SU-DHL-6 (cell line): ENCODE measurements around the gene E2F7.

Experiments
- H2AFZ ChIP-seq: fragments of 200-600 bp; sonication (generic); 2 replicates; pipeline ENCODE4 v1.6.1; 2014; ENCODE audit warnings: low read depth, mild to moderate bottlenecking, moderate library complexity, mixed read lengths, antibody characterized with exemption, low read length; ENCODE audit not compliant: severe bottlenecking
- H3F3A ChIP-seq: fragments of 200-600 bp; shearing (Covaris generic); 2 replicates; pipeline ENCODE4 v1.6.0; 2016; ENCODE audit warnings: antibody characterized with exemption, mild to moderate bottlenecking; ENCODE audit not compliant: insufficient read depth
- H3K27ac ChIP-seq: fragments of 200-600 bp; sonication (generic); 2 replicates; pipeline ENCODE4 v1.5.1; 2016; ENCODE audit warnings: low read depth, mild to moderate bottlenecking, low read length, moderate library complexity, mixed read lengths
- H3K27me3 ChIP-seq: fragments of 200-600 bp; sonication (generic), shearing (Covaris generic); 2 replicates; pipeline ENCODE4 v1.6.0; 2014; ENCODE audit warnings: mild to moderate bottlenecking, low read length
- H3K36me3 ChIP-seq: fragments of 200-600 bp; sonication (generic); 2 replicates; pipeline ENCODE4 v1.6.1; 2014; ENCODE audit warnings: mild to moderate bottlenecking, low read length, mixed read lengths
- H3K4me2 ChIP-seq: fragments of 300-600, 200-600 bp; shearing (Covaris generic), sonication (generic); 2 replicates; pipeline ENCODE4 v1.6.0; 2014; ENCODE audit warnings: low read length, low read depth, mild to moderate bottlenecking; ENCODE audit not compliant: poor library complexity, severe bottlenecking
- H3K4me3 ChIP-seq: fragments of 200-600 bp; sonication (generic); 2 replicates; pipeline ENCODE4 v1.5.1; 2014; ENCODE audit warnings: antibody characterized with exemption, low read length, mild to moderate bottlenecking, mixed read lengths; ENCODE audit not compliant: insufficient read depth, poor library complexity, severe bottlenecking
- H3K79me2 ChIP-seq: fragments of 200-600 bp; sonication (generic); 2 replicates; pipeline ENCODE4 v1.6.1; 2014; ENCODE audit warnings: mild to moderate bottlenecking, low read length, moderate library complexity; ENCODE audit not compliant: insufficient read depth
- H3K9ac ChIP-seq: fragments of 200-600 bp; sonication (generic); 2 replicates; pipeline ENCODE4 v1.7.0; 2014; ENCODE audit warnings: mild to moderate bottlenecking, low read length
- H3K9me2 ChIP-seq: fragments of 200-600 bp; sonication (generic); replicated peaks from 2 replicates; pipeline ENCODE4 v1.6.1; 2014; ENCODE audit warnings: low read length; ENCODE audit not compliant: insufficient read depth
- H3K9me3 ChIP-seq: fragments of 200-600 bp; sonication (generic); 2 replicates; pipeline ENCODE4 v1.6.1; 2014; ENCODE audit warnings: low read length, mixed read lengths; ENCODE audit not compliant: insufficient read depth
- H4K20me1 ChIP-seq: fragments of 200-600 bp; sonication (generic); 2 replicates; pipeline ENCODE4 v1.6.1; 2014; ENCODE audit warnings: low read depth, mild to moderate bottlenecking, antibody characterized with exemption, low read length, moderate library complexity, mixed read lengths
- EZH2phosphoT487 ChIP-seq: fragments of 200-600 bp; sonication (generic), shearing (Covaris generic); conservative IDR thresholded peaks from 2 replicates; pipeline ENCODE4 v1.6.1; 2018; ENCODE audit warnings: mild to moderate bottlenecking, antibody characterized with exemption, low read length, moderate library complexity, mixed read lengths
- TF ChIP-seq, protein P1 (sequence below): fragments of 200-600 bp; sonication (generic); IDR thresholded peaks from one replicate; pipeline ENCODE4 v1.5.1; 2017; ENCODE audit warnings: antibody characterized with exemption, mild to moderate bottlenecking, low read length, moderate library complexity; ENCODE audit not compliant: insufficient read depth, poor library complexity, severe bottlenecking

Gene E2F7

DNA sequence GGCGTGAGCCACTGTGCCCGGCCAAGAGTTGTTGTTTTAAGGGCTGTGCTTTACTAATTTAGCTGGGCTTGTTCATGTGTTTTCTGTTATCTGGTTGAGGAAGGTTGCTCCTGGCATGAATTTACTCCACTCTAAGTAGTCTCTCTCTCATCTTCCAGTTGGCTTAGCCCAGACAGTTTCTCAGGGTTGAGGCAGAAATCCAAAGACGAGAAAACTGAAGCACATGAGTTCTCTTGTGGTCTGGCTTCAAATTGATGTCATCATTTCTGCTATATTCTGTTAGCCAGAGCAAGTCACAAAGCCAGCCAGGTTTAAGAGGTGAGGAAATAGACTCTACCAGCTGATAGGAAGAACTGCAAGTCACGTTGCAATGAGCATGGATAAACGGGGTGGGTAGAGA lies 57.9 kb downstream of the E2F7 start:
- Histone ChIP-seq H3K9me2 (no peaks in the 10 kb centered on the region), H3K36me3 (no peaks in the 10 kb centered on the region), H3K79me2 (no peaks in the 10 kb centered on the region), H3K27ac (no peak overlapping the region), H3K9ac (no peak overlapping the region), H4K20me1 (no peaks in the 10 kb centered on the region), H3K27me3 (no peaks in the 10 kb centered on the region), H3K4me3 (no peak overlapping the region), H3K4me2 (no peak overlapping the region), H3F3A (no peaks in the 10 kb centered on the region), H3K9me3 (no peaks in the 10 kb centered on the region), H2AFZ (no peak overlapping the region)
- no peak for TF ChIP-seq EZH2phosphoT487
- TF ChIP-seq, protein P1, sequence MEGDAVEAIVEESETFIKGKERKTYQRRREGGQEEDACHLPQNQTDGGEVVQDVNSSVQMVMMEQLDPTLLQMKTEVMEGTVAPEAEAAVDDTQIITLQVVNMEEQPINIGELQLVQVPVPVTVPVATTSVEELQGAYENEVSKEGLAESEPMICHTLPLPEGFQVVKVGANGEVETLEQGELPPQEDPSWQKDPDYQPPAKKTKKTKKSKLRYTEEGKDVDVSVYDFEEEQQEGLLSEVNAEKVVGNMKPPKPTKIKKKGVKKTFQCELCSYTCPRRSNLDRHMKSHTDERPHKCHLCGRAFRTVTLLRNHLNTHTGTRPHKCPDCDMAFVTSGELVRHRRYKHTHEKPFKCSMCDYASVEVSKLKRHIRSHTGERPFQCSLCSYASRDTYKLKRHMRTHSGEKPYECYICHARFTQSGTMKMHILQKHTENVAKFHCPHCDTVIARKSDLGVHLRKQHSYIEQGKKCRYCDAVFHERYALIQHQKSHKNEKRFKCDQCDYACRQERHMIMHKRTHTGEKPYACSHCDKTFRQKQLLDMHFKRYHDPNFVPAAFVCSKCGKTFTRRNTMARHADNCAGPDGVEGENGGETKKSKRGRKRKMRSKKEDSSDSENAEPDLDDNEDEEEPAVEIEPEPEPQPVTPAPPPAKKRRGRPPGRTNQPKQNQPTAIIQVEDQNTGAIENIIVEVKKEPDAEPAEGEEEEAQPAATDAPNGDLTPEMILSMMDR = no peak

- Histone ChIP-seq H3K9me3 (no peaks in the 10 kb centered on the region), H2AFZ (no peak overlapping the region), H3K27me3 (no peaks in the 10 kb centered on the region), H3F3A (no peaks in the 10 kb centered on the region), H3K4me2 (no peak overlapping the region), H3K27ac (no peak overlapping the region), H3K9ac (no peak overlapping the region), H3K79me2 (no peaks in the 10 kb centered on the region), H3K4me3 (no peak overlapping the region), H3K36me3 (no peaks in the 10 kb centered on the region), H4K20me1 (no peaks in the 10 kb centered on the region), H3K9me2 (no peaks in the 10 kb centered on the region)
- TF ChIP-seq, protein P1 = no peak
- TF ChIP-seq EZH2phosphoT487 = no peak
Observed at GRCh38 chr12:77005611-77006098, 59.7 kb downstream of the E2F7 start.

- H3K9ac ChIP-seq = no peak overlapping the region
- H3K9me3 ChIP-seq = no peaks in the 10 kb centered on the region
- no peaks in the 10 kb centered on the region for H3F3A ChIP-seq
- no peaks in the 10 kb centered on the region for H3K79me2 ChIP-seq
- H3K27ac ChIP-seq = no peak overlapping the region
- no peak overlapping the region for H3K4me2 ChIP-seq
- H3K4me3 ChIP-seq = no peak overlapping the region
- no peaks in the 10 kb centered on the region for H3K36me3 ChIP-seq
- no peaks in the 10 kb centered on the region for H3K9me2 ChIP-seq
- H2AFZ ChIP-seq = no peak overlapping the region
- no peak for TF ChIP-seq EZH2phosphoT487
- TF ChIP-seq, protein P1 = no peak
- H3K27me3 ChIP-seq = no peaks in the 10 kb centered on the region
- H4K20me1 ChIP-seq = no peaks in the 10 kb centered on the region
Observed at GRCh38 chr12:77003914-77004313, 61.5 kb downstream of the E2F7 start.
